SU-DHL-6 (cell line): Measurements from ENCODE around the gene DNM1.

Source experiments
- H2AFZ ChIP-seq: fragments of 200-600 bp; sonication (generic); 2 replicates; pipeline ENCODE4 v1.6.1; 2014; ENCODE audit warnings: low read depth, mild to moderate bottlenecking, moderate library complexity, mixed read lengths, antibody characterized with exemption, low read length; ENCODE audit not compliant: severe bottlenecking
- H3F3A ChIP-seq: fragments of 200-600 bp; shearing (Covaris generic); 2 replicates; pipeline ENCODE4 v1.6.0; 2016; ENCODE audit warnings: antibody characterized with exemption, mild to moderate bottlenecking; ENCODE audit not compliant: insufficient read depth
- H3K27ac ChIP-seq: fragments of 200-600 bp; sonication (generic); 2 replicates; pipeline ENCODE4 v1.5.1; 2016; ENCODE audit warnings: low read depth, mild to moderate bottlenecking, low read length, moderate library complexity, mixed read lengths
- H3K27me3 ChIP-seq: fragments of 200-600 bp; sonication (generic), shearing (Covaris generic); 2 replicates; pipeline ENCODE4 v1.6.0; 2014; ENCODE audit warnings: mild to moderate bottlenecking, low read length
- H3K36me3 ChIP-seq: fragments of 200-600 bp; sonication (generic); 2 replicates; pipeline ENCODE4 v1.6.1; 2014; ENCODE audit warnings: mild to moderate bottlenecking, low read length, mixed read lengths
- H3K4me2 ChIP-seq: fragments of 300-600, 200-600 bp; shearing (Covaris generic), sonication (generic); 2 replicates; pipeline ENCODE4 v1.6.0; 2014; ENCODE audit warnings: low read length, low read depth, mild to moderate bottlenecking; ENCODE audit not compliant: poor library complexity, severe bottlenecking
- H3K4me3 ChIP-seq: fragments of 200-600 bp; sonication (generic); 2 replicates; pipeline ENCODE4 v1.5.1; 2014; ENCODE audit warnings: antibody characterized with exemption, low read length, mild to moderate bottlenecking, mixed read lengths; ENCODE audit not compliant: insufficient read depth, poor library complexity, severe bottlenecking
- H3K79me2 ChIP-seq: fragments of 200-600 bp; sonication (generic); 2 replicates; pipeline ENCODE4 v1.6.1; 2014; ENCODE audit warnings: mild to moderate bottlenecking, low read length, moderate library complexity; ENCODE audit not compliant: insufficient read depth
- H3K9ac ChIP-seq: fragments of 200-600 bp; sonication (generic); 2 replicates; pipeline ENCODE4 v1.7.0; 2014; ENCODE audit warnings: mild to moderate bottlenecking, low read length
- H3K9me2 ChIP-seq: fragments of 200-600 bp; sonication (generic); replicated peaks from 2 replicates; pipeline ENCODE4 v1.6.1; 2014; ENCODE audit warnings: low read length; ENCODE audit not compliant: insufficient read depth
- H3K9me3 ChIP-seq: fragments of 200-600 bp; sonication (generic); 2 replicates; pipeline ENCODE4 v1.6.1; 2014; ENCODE audit warnings: low read length, mixed read lengths; ENCODE audit not compliant: insufficient read depth
- H4K20me1 ChIP-seq: fragments of 200-600 bp; sonication (generic); 2 replicates; pipeline ENCODE4 v1.6.1; 2014; ENCODE audit warnings: low read depth, mild to moderate bottlenecking, antibody characterized with exemption, low read length, moderate library complexity, mixed read lengths
- EZH2phosphoT487 ChIP-seq: fragments of 200-600 bp; sonication (generic), shearing (Covaris generic); conservative IDR thresholded peaks from 2 replicates; pipeline ENCODE4 v1.6.1; 2018; ENCODE audit warnings: mild to moderate bottlenecking, antibody characterized with exemption, low read length, moderate library complexity, mixed read lengths
- TF ChIP-seq, protein P1 (sequence below): fragments of 200-600 bp; sonication (generic); IDR thresholded peaks from one replicate; pipeline ENCODE4 v1.5.1; 2017; ENCODE audit warnings: antibody characterized with exemption, mild to moderate bottlenecking, low read length, moderate library complexity; ENCODE audit not compliant: insufficient read depth, poor library complexity, severe bottlenecking

DNM1 gene

DNA sequence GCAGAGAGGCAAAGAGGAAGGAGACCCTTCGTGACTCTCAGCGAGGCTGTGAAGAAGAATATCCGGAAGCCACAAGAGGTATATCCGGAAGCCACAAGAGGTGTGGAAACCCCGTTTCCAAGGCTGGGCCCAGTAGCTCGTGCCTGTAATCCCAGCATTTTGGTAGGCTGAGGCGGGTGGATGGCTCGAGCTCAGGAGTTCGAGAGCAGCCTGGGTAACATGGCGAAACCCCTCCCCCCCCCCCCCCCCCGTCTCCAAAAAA is 43.7 kb upstream of the DNM1 start:
- peak overlapping the region; percentile 98 for H2AFZ ChIP-seq
- TF ChIP-seq, protein P1, sequence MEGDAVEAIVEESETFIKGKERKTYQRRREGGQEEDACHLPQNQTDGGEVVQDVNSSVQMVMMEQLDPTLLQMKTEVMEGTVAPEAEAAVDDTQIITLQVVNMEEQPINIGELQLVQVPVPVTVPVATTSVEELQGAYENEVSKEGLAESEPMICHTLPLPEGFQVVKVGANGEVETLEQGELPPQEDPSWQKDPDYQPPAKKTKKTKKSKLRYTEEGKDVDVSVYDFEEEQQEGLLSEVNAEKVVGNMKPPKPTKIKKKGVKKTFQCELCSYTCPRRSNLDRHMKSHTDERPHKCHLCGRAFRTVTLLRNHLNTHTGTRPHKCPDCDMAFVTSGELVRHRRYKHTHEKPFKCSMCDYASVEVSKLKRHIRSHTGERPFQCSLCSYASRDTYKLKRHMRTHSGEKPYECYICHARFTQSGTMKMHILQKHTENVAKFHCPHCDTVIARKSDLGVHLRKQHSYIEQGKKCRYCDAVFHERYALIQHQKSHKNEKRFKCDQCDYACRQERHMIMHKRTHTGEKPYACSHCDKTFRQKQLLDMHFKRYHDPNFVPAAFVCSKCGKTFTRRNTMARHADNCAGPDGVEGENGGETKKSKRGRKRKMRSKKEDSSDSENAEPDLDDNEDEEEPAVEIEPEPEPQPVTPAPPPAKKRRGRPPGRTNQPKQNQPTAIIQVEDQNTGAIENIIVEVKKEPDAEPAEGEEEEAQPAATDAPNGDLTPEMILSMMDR, result no peak
- TF ChIP-seq EZH2phosphoT487, result no peak

GRCh38 chr9:128159784-128160602 is 43.2 kb upstream of the DNM1 start, which contains the start of gene BBLN:
BBLN (plus strand) TSS chr9:128160265; CDS start chr9:128160408, 143 bp downstream.
- H3F3A ChIP-seq, result no peaks in the 10 kb centered on the region
- no peaks in the 10 kb centered on the region for H3K9me2 ChIP-seq
- H3K4me2 ChIP-seq, result peak within 1 kb of the TSS; percentile 69
- H3K9ac ChIP-seq, result peak within 1 kb of the TSS; percentile 86
- no peaks in the 10 kb centered on the region for H3K79me2 ChIP-seq
- no peaks in the 10 kb centered on the region for H4K20me1 ChIP-seq
- peak within 1 kb of the TSS; percentile 34 for H3K27ac ChIP-seq
- H3K27me3 ChIP-seq, result no peaks in the 10 kb centered on the region
- no peaks in the 10 kb centered on the region for H3K36me3 ChIP-seq
- no peaks in the 10 kb centered on the region for H3K9me3 ChIP-seq
- TF ChIP-seq, protein P1, result no peak
- no peak for TF ChIP-seq EZH2phosphoT487
- H3K4me3 ChIP-seq, result peak within 1 kb of the TSS; percentile 90
- peak within 1 kb of the TSS; percentile 98 for H2AFZ ChIP-seq

More for the DNA sequence above, 43.7 kb upstream of the DNM1 start:
- H3K4me3 ChIP-seq, result peak overlapping the region; percentile 65
- H3K36me3 ChIP-seq, result no peaks in the 10 kb centered on the region
- H3K9ac ChIP-seq, result peak overlapping the region; percentile 86
- H3K27ac ChIP-seq, result no peak overlapping the region
- no peaks in the 10 kb centered on the region for H4K20me1 ChIP-seq
- peak overlapping the region; percentile 69 for H3K4me2 ChIP-seq
- no peaks in the 10 kb centered on the region for H3K27me3 ChIP-seq
- H3K9me2 ChIP-seq, result no peaks in the 10 kb centered on the region
- H3K79me2 ChIP-seq, result no peaks in the 10 kb centered on the region
- no peaks in the 10 kb centered on the region for H3K9me3 ChIP-seq
- no peaks in the 10 kb centered on the region for H3F3A ChIP-seq

DNA sequence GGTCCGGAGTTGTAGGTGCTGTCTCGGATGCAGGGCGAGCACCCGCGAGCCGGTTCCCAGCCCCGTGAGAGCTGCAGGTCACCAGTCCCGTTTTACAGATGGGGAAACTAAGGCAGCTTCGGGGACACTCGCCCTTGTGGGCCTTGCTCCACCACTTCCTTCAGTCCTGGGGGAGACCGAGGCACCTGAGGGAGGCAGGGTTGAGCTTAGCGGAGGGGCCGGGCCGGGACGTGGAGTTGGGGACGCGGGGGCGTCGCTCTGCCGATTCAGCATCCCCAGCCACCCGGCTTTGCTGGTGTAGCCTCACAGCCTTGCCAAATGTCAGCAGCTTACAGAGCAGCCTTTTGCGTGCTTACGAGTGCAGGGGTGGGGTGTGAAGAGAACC is 42.6 kb upstream of the DNM1 start:
- H3K36me3 ChIP-seq, result no peaks in the 10 kb centered on the region
- H3K9me3 ChIP-seq, result no peaks in the 10 kb centered on the region
- no peaks in the 10 kb centered on the region for H3F3A ChIP-seq
- peak overlapping the region; percentile 86 for H3K9ac ChIP-seq
- H3K79me2 ChIP-seq, result no peaks in the 10 kb centered on the region
- no peaks in the 10 kb centered on the region for H3K9me2 ChIP-seq
- peak overlapping the region; percentile 90 for H3K4me3 ChIP-seq
- TF ChIP-seq, protein P1, result no peak
- TF ChIP-seq EZH2phosphoT487, result no peak
- peak overlapping the region; percentile 75 for H2AFZ ChIP-seq
- H3K4me2 ChIP-seq, result peak overlapping the region; percentile 65
- H3K27me3 ChIP-seq, result no peaks in the 10 kb centered on the region
- no peaks in the 10 kb centered on the region for H4K20me1 ChIP-seq
- H3K27ac ChIP-seq, result peak overlapping the region; percentile 34
